GM19099 (cell line): ENCODE data around the gene CLUH.

Experiments
- POLR2A ChIP-seq: IDR thresholded peaks from 3 replicates; pipeline ENCODE4 v1.6.1; 2011; ENCODE audit warnings: low read depth; ENCODE audit not compliant: insufficient read length; ENCODE audit errors: extremely low read depth

The CLUH gene

DNA sequence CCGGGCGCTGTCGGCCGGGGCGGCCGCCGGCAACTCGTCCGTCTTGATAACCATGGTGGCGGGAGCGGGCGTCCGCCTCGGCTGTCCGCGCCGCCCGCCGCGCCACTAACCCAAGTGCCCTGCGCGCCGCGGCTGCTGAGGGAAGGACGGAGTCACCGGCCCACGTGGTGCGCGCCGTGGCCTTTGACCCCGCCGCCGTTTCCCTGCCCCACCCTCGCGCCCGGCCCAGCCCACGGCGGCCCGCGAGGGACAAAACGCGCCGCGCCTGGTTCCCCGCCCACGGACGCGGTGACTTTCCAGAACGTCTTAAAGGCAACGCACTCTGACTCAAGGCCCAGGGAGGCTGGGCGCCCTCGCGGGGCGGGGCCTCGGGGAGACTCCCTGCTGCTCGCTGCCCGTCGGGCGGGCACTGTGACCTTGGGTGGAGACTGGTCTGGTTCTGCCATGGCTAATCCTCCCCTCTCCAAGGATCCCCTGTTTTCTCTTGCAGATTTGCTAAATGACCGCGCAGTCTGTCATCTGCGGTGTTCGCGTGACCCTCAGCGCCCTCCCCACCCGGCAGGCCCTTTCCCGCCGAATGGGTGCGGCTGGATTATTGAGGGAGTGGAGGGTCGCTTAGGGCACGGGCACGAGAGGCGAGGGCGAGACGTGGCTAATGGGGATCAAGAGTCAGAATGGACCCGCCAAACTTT lies at the start of gene CLUH:
Gene CLUH (minus strand): TSS at position 157 of the 692 bp plus-strand sequence. CDS start 103 bp downstream, at position 54.
- TF ChIP-seq POLR2A: peak; percentile 81

GRCh38 chr17:2758870-2759269 lies 47.3 kb upstream of the CLUH start:
- TF ChIP-seq POLR2A: no peak

- TF ChIP-seq POLR2A: no peak
Observed at GRCh38 chr17:2755891-2756724, 44.5 kb upstream of the CLUH start.

DNA sequence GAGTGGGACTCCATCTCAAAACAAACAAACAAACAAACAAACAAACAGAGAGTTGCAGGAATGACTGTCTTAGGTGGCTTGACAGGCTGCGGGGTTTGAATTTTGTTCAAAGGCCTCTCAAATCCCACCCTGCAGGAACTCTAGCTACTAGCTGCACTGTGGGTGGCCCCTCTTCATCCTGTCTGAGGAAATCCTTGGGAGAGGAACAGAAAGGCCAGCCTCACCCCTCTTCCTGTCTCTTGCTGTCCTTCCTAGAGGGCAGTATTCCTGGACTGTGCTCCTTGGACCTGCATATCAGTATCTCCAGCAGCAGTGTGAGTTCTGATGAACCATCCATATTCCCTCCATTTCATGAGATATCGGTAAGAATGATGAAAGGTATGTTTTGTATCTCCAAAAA lies 39.9 kb upstream of the CLUH start:
- no peak for TF ChIP-seq POLR2A

DNA sequence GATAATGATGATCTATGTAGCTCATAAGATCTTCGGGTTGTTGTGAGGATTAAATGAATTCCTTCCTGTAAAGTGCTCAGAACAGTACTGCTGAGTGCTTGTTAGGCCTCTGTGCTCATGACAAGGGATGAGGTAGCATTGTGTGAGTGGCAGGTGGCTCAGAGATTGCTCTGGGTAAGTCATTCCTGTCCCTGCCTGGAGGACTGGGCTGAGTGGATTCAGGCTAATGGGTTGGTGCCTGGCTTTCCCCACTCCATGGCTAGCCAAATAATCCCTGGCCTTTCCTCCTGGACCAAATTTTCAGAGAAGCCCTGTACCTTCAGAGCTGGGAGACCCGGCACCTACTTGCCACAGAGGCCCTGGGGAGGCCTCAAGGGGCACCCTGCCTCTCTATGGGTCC lies 39.2 kb upstream of the CLUH start:
- TF ChIP-seq POLR2A: no peak

- no peak for TF ChIP-seq POLR2A
Observed at GRCh38 chr17:2749784-2750181, 38.2 kb upstream of the CLUH start.

DNA sequence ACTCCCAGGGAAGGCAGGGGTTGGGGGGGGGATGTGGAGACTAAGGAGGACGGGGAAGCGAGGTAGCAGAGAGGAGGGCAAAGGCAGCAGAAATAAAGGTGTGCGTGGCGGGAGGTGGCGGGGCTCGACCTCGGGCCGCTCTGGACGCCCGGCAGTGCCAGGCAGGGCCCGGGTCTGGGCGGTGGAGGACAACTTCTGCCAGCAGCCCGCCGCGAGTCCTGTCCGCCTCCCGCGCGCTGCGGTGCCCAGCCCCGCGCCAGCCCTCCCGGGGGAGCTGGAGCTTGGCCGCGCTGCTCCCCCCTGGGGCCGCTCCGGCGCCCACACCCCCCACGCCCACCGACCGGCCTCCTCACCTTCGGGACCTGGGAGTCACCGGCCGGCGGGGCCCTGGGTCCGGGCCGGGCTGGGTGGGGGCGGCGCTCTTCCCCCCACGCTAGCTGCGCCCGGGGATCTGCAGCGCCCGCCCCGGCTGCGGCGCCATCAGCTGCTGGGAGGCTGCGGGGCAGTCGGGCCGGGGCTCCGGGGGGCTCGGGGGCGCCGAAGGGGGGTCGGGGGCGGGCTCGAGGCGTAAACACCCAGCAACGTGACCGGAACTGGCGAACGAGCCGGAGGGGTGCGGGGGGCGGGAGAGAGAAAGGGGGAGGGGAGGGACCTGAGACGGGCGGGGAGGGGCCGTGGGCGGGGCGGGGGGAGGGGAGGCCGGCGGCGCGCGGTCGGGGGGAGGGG lies 37.7 kb upstream of the CLUH start, which contains the start of gene CCDC92B:
Gene CCDC92B (minus strand): TSS at position 595 of the 726 bp plus-strand sequence. CDS start 14,507 bp downstream, outside the sequence.
- no peak for TF ChIP-seq POLR2A

DNA sequence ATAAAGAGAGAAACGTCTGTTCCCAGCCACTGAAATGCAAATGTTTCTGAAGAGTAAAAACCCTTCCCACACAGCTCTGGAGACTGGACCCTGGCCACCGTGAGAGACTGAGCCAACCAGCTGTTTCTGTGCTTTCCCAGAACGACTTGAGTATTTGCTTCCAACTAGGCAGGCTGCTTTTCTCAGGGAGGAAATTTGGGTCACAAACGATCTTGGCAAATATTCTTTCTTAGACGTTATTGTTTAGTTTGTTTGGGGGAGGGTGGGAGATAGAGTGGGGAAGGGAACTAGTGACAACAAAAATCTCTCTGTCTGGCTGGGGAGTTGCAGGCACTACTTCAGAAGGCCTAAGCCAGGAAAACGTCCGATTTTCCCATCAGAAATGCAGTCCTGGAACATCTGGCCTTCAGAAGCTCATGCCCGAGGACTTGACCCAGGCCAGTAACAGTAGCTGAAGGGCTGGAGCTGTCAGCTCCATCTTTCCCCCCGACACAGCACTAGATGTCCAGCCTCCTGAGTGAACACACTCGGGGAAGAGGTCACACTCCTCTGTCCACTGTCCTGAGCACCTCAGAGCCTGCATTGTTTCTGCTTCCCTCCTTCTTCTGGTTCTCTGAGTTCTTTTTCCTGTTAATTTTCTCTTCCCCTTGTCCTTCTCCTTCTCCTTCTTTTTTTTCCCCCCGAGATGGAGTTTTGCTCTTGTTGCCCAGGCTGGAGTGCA lies 33.9 kb upstream of the CLUH start:
- TF ChIP-seq POLR2A: no peak

- no peak for TF ChIP-seq POLR2A
Observed at GRCh38 chr17:2737693-2738092, 26.1 kb upstream of the CLUH start.

DNA sequence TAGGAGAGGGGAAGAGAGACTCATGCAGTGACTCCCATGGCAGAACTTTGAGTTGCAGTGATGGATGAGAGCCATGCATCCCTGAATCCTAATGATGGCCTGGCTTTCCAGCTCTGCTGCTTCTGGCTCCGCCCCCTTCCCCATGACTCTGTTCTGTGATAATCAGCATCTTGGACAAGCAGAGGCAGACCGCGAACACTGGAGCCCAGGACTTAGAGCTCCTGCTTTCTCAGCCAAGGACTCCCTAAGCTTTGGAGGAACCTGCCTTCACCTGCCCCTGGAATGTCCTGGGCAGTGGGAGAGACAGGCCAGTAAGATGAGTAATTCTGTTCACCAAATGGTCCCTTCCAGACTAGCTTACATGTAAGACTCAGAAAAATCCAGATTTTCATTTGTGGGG lies 25.4 kb upstream of the CLUH start:
- TF ChIP-seq POLR2A: no peak

DNA sequence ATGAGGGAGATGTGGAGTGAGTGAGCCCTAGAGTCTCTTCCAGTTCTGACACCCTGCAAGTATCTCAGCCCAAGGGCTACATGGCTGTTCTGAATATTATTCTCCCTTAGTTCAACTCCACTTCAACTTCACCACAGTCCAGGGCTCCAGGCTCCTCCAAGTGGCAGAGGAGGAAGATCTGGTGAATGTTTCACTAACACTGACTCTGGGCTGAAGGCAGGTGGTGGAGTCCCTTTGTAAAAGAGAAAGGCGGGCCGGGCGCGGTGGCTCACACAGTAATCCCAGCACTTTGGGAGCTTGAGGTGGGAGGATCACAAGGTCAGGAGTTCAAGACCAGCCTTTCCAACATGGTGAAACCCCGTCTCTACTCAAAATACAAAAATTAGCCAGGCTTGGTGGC lies 24.3 kb upstream of the CLUH start:
- no peak for TF ChIP-seq POLR2A

GRCh38 chr17:2734939-2735338 lies 23.4 kb upstream of the CLUH start:
- no peak for TF ChIP-seq POLR2A

DNA sequence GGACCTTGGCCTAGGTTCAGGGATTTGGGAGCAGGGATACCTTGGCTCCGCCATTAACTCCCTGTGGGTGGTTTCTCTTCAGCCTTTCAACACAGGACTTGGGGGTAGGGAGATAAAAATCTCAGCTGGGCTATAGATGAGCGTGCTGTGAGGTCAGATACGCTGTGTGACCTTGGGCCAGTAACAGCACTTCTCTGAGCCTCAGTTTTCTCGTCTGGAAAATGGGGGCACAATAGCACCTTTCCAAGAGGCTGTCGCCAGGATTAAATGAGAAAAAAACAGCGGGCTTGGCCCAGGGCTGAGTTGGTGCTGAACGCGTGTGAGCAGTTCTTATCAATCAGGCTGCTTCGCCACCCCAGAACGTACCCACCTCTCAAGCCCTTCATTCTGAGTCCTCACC lies 20.2 kb upstream of the CLUH start:
- TF ChIP-seq POLR2A: no peak

- no peak for TF ChIP-seq POLR2A
Observed at GRCh38 chr17:2730764-2731353, 19.3 kb upstream of the CLUH start.
